Measurements from ENCODE around the gene SEC16A.

Gene SEC16A

GRCh38 chr9:136517950-136518349 lies 35.1 kb upstream of the SEC16A start:
- DNase-seq (ENCODE audit: low read depth in 3 of 3), result no peak

- DNase-seq (ENCODE audit: low read depth in 3 of 3), result no peak
These were observed 34.3 kb upstream of the SEC16A start for GRCh38 chr9:136517012-136517743.

- DNase-seq (ENCODE audit: low read depth in 3 of 3), result no peak
These were observed 33.4 kb upstream of the SEC16A start for GRCh38 chr9:136516191-136516654.

DNA sequence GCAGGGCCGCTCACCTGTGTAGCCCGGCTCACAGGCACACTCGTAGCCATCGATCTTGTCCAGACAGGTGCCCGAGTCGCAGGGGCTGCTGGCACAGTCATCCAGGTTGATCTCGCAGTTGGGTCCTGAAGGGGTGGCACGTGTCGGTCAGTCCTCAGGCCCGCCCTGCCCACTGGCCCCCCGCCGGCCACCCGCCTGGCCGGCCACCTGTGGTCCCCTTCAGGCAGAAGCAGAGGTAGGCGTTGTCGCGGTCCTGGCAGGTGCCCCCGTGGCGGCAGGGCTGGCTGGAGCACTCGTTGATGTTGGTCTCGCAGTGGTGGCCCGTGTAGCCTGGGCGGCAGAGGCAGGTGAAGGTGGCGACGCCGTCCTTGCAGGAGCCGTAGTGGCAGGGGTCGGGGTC lies 32.4 kb upstream of the SEC16A start:
- no peak for DNase-seq (ENCODE audit: low read depth in 3 of 3)

- no peak for DNase-seq (ENCODE audit: low read depth in 3 of 3)
These were observed 31.3 kb upstream of the SEC16A start for GRCh38 chr9:136514022-136514714.

GRCh38 chr9:136513191-136513590 lies 30.4 kb upstream of the SEC16A start:
- DNase-seq (ENCODE audit: low read depth in 3 of 3), result no peak

GRCh38 chr9:136512651-136513071 lies 29.8 kb upstream of the SEC16A start:
- peak in 1 of 3 donors; percentile 27 for DNase-seq (ENCODE audit: low read depth in 3 of 3)

DNA sequence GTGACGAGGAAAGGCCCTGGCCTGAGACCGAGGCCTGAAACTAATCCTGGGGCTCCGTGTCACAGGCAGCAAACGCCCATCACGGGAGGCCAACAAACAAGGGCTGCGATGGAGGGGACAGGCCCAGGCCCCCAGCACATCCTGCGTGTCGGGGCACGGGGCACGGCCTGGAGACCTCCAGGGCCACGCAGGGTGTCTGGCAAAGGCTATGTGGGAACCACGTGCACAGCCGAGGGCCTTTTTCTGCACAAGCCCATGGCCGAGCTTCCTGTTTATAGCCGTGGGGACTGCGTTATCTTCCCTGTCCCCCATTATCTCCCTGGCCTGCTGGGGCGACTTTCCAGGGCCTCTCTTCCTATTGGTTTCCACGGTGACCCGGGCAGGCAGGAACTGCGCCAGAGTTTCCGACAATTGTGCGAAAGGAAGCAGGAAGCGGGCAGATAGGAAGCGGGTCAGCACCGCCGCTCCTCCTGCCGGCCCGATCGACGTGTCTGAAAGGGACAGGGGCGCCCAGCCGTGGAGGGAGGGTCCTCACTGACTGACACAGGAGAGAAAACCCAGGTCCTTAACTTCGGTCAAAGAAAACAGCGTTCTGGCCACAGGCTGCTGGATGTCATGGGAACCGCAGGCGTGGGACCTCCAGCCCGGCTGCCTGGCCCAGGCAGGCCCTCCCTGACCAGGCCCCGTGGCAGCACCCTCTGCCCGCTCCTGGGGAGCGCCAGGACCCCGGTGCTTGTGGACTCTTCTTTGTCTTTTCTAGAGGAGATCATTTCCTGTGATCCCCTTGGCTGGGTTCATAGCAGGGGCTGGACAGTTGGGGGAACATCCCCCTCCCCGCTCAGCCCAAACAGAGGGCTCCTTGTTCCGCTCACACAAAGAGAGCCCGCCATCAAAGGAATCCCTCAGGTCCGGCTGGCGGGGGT lies 29.1 kb upstream of the SEC16A start:
- DNase-seq (ENCODE audit: low read depth in 3 of 3), result no peak

GRCh38 chr9:136511144-136511669 lies 28.4 kb upstream of the SEC16A start:
- DNase-seq (ENCODE audit: low read depth in 3 of 3), result no peak

DNA sequence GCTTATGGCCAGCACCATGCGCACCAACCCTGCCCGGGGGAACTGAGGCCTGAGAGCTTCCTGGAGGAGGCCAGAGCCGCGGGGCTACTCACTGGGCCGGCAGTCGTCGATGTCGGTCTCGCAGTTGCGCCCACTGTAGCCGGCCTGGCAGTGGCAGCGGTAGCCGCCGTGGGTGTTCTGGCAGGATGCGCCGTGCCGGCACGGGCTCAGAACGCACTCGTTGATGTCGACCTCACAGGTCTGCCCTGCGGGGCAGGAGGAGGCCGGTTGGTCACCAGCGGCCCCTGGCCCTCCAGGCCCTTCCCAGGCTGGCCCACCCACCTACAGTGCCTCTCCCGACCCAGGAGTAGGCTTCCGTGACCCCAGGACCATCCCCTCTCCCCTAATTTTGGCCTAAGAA lies 27.7 kb upstream of the SEC16A start:
- DNase-seq (ENCODE audit: low read depth in 3 of 3), result no peak

GRCh38 chr9:136509549-136509948 lies 26.7 kb upstream of the SEC16A start:
- no peak for DNase-seq (ENCODE audit: low read depth in 3 of 3)

- no peak for DNase-seq (ENCODE audit: low read depth in 3 of 3)
These were observed 26.1 kb upstream of the SEC16A start for GRCh38 chr9:136508729-136509500.

- no peak for DNase-seq (ENCODE audit: low read depth in 3 of 3)
These were observed 25.1 kb upstream of the SEC16A start for GRCh38 chr9:136507992-136508375.

- no peak for DNase-seq (ENCODE audit: low read depth in 3 of 3)
These were observed 24.6 kb upstream of the SEC16A start for GRCh38 chr9:136507221-136507991.

DNA sequence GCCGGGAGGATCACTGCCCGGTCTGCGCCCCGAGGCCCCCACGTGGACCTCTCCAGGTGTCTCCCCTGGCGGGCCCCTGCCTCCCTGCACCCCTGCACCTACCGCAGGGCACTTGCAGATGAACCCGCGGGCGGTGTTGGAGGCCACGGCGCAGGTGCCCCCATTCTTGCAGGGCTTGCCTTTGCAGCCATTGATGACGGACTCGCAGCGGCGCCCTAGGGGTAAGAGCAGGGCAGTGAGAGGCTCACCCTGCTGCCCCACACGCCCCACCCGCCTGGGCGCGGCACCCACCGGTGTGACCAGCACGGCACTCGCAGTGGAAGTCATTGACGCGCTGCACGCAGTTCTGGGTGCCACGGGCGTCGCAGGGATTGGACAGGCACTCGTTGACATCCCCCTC lies 23.6 kb upstream of the SEC16A start:
- no peak for DNase-seq (ENCODE audit: low read depth in 3 of 3)

- DNase-seq (ENCODE audit: low read depth in 3 of 3), result no peak
These were observed 22.9 kb upstream of the SEC16A start for GRCh38 chr9:136505406-136506403.

DNA sequence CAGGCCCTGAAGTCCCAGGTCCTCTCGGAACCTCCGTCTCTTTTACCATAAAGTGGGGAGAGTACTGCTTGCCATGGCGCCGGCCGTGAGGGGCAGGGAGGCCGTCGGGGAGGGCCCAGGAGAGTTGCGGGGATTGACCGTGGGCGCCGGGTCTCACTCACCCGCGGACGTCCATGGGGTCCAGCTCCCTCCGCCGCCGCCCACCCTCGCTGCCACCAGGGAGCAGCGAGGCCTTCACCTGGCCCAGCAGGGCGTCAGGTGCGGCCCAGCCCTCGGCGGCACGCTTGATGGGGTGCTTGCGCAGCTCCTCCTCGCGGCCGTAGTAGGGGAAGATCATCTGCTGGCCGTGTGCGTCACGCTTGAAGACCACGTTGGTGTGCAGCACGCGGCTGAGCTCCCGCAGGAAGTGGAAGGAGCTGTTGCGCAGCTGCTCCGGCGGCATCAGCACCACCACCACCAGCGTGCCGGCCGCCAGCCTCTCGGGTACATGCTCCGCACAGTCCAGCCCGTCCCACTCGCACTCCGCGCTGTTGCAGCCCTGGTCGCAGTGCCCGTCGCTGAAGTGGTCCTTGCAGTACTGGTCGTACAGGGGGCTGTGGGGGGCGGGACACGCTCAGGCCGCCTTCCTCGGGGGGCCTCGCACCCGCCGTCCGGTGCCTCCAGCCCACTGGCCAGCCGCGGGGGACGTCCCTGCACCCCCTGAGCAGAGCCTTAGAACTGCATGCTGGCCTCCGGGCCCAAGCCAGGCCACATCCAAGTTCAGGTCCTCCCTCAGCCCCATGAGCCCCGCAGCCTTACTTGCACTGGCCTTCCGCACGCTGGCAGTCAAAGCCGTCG lies 21.9 kb upstream of the SEC16A start:
- DNase-seq (ENCODE audit: low read depth in 3 of 3), result no peak

- DNase-seq (ENCODE audit: low read depth in 3 of 3), result no peak
These were observed 20.2 kb upstream of the SEC16A start for GRCh38 chr9:136502940-136503550.
